Measurements from ENCODE around the gene OBSCN.

OBSCN gene

DNA sequence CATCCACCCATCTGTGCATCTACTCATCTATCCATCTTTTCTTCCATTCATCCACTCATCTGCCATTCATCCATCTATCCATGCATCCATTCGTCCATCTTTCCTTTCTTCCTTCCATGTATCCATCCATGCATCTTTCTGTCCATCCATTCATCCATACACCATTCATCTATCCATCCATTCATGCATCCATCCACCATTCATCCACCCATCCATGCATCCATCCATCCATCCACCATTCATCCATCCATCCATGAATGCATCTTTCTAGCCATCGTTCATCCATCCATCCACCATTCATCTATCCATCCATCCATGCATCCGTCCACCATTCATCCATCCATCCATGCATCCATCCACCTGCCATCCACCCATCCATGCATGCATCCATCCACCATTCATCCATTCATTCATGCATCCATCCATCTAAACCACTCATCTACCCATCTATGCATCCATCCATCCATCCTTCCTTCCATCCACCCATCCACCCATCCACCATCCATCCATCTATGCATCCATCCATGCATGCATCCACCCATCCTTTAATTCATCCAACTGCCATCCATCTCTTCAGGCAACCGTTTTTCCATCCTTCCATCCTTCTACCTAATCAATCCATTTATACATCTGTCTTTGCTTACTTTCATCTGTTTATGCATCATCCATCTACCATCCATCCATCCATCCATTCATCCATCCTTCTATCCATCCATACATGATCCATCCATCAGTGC, 111.7 kb downstream of the OBSCN start:
- no peak for DNase-seq (ENCODE audit: low read depth)
- TF ChIP-seq, protein P1, sequence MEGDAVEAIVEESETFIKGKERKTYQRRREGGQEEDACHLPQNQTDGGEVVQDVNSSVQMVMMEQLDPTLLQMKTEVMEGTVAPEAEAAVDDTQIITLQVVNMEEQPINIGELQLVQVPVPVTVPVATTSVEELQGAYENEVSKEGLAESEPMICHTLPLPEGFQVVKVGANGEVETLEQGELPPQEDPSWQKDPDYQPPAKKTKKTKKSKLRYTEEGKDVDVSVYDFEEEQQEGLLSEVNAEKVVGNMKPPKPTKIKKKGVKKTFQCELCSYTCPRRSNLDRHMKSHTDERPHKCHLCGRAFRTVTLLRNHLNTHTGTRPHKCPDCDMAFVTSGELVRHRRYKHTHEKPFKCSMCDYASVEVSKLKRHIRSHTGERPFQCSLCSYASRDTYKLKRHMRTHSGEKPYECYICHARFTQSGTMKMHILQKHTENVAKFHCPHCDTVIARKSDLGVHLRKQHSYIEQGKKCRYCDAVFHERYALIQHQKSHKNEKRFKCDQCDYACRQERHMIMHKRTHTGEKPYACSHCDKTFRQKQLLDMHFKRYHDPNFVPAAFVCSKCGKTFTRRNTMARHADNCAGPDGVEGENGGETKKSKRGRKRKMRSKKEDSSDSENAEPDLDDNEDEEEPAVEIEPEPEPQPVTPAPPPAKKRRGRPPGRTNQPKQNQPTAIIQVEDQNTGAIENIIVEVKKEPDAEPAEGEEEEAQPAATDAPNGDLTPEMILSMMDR (IDR thresholded peaks at IDR 0.05; ENCODE audit: low read length, missing control alignments): no peak
- H3K4me3 ChIP-seq (replicated peaks; ENCODE audit: low read depth, low read length): no peak overlapping the region

DNA sequence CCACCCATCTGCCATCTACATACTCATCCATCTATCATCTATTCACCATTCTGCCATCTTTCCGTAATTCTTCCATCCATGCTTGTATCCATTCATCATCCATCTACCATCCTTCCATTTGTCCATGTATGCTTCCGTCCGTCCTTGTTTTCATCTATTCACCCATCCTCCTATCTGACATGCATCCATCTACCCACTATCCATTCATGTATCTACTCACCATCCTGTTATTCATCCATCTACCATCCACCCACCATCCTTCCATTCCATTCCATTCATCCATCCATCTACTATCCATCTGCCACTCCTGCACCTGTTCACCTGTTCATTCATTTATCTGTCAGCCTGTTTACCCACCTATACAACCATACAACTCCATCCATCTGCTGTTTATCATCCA, 112.5 kb downstream of the OBSCN start:
- no peak for DNase-seq (ENCODE audit: low read depth)
- TF ChIP-seq, protein P1 (IDR thresholded peaks at IDR 0.05; ENCODE audit: low read length, missing control alignments): no peak
- H3K4me3 ChIP-seq (replicated peaks; ENCODE audit: low read depth, low read length): no peak overlapping the region

DNA sequence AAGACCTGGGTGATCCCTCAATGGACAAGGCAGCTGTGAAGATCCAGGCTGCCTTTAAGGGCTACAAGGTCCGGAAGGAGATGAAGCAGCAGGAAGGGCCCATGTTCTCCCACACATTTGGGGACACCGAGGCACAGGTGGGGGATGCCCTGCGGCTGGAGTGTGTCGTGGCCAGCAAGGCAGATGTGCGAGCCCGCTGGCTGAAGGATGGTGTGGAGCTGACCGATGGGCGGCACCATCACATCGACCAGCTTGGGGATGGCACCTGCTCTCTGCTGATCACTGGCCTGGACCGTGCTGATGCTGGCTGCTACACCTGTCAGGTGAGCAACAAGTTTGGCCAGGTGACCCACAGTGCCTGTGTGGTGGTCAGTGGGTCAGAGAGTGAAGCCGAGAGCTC, 113.6 kb downstream of the OBSCN start:
- no peak overlapping the region for H3K4me3 ChIP-seq (replicated peaks; ENCODE audit: low read depth, low read length)
- TF ChIP-seq, protein P1 (IDR thresholded peaks at IDR 0.05; ENCODE audit: low read length, missing control alignments): no peak
- DNase-seq (ENCODE audit: low read depth): no peak

DNA sequence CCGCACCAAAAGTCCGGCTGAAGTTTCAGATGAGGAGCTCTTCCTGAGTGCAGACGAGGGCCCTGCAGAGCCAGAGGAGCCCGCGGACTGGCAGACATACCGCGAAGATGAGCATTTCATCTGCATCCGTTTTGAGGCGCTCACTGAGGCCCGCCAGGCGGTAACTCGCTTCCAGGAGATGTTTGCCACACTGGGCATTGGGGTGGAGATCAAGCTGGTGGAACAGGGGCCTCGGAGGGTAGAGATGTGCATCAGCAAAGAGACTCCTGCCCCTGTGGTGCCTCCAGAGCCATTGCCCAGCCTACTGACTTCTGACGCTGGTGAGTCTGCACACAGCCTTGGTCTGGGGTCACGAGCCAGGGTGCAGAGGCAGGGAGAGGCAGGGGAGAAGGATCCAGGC, 114.1 kb downstream of the OBSCN start:
- H3K4me3 ChIP-seq (replicated peaks; ENCODE audit: low read depth, low read length): no peak overlapping the region
- TF ChIP-seq, protein P1 (IDR thresholded peaks at IDR 0.05; ENCODE audit: low read length, missing control alignments): no peak
- DNase-seq (ENCODE audit: low read depth): no peak

DNA sequence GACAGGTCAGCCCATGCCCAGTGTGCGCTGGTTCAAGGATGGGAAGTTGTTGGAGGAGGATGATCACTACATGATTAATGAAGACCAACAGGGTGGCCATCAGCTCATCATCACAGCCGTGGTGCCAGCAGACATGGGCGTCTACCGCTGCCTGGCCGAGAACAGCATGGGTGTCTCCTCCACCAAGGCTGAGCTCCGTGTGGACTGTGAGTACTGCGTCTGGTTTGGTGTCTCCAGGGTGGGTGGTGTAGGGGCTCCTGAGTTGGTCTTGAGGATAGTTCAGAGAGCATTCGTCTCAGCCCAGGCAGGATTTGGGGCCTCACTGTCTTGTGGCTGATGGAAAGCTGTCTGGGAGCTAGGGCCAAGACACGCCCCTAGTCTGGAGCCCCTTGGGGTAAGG, 115.6 kb downstream of the OBSCN start:
- H3K4me3 ChIP-seq (replicated peaks; ENCODE audit: low read depth, low read length): no peak overlapping the region
- no peak for DNase-seq (ENCODE audit: low read depth)
- TF ChIP-seq, protein P1 (IDR thresholded peaks at IDR 0.05; ENCODE audit: low read length, missing control alignments): no peak

DNA sequence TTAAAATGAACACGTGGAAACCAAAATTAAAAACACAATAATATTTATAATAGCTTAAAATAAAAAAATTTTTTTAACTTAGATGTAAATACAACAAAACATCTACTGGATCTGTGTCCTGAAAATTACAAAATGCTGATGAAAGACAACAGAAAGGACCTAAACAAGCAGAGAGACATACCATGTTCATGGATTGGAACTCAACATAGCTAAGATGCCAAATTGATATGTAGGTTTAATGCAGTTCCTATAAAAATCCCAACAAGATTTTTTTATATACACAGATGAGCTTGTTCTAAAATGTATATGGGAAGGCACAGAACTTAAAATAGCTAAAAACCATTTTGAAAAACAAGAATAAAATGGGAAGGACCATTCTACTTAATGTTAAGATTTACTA, 117.4 kb downstream of the OBSCN start:
- DNase-seq (ENCODE audit: low read depth): no peak
- TF ChIP-seq, protein P1 (IDR thresholded peaks at IDR 0.05; ENCODE audit: low read length, missing control alignments): no peak
- no peak overlapping the region for H3K4me3 ChIP-seq (replicated peaks; ENCODE audit: low read depth, low read length)

DNA sequence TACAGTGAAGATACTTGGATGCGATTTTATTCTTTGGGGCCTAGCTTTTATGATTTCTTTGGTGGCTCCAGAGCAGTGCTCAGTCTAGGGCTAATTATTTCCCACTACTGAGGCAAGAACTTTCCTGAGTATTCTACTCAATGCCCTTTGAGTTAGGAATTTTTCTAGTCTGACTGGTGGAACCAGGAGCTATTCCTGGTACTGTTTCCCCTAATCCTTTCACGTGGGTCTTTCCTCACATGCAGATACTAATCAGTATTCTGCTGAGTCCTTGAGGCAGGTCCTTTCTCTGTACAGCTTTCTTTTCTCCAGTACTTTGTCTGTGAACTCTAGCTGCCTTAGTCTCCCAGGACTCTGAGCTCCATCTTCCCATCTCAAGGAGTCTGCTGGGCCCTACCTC, 122.0 kb downstream of the OBSCN start:
- H3K4me3 ChIP-seq (replicated peaks; ENCODE audit: low read depth, low read length): no peak overlapping the region
- TF ChIP-seq, protein P1 (IDR thresholded peaks at IDR 0.05; ENCODE audit: low read length, missing control alignments): no peak
- DNase-seq (ENCODE audit: low read depth): no peak
